Sigmoid colon (tissue), 4 donors: Measurements from ENCODE around the gene LYPD1.

Experiments used
- EP300 ChIP-seq, 4 donors: sonication (generic); formaldehyde crosslinking; IDR thresholded peaks; one replicate each; pipeline ENCODE4 v1.6.1; 2017; ENCODE audit warnings: antibody characterized with exemption in 4 of 4
- POLR2A ChIP-seq, 2 donors: fragments of 450-650 bp; IDR thresholded peaks; one replicate each; pipeline ENCODE4 v1.6.1; 2016; ENCODE audit warnings: antibody characterized with exemption in 2 of 2, mild to moderate bottlenecking in 2 of 2, moderate library complexity in 2 of 2
- TF ChIP-seq, protein P1 (sequence below), 4 experiments: fragments of 450-650 bp in 3 of 4; fragments of 200-600 bp in 1 of 4; IDR thresholded peaks; one replicate each; pipeline ENCODE4 v1.5.1; 2016 to 2019; ENCODE audit warnings: antibody characterized with exemption in 4 of 4, mild to moderate bottlenecking in 3 of 4, moderate library complexity in 2 of 4

DNA sequence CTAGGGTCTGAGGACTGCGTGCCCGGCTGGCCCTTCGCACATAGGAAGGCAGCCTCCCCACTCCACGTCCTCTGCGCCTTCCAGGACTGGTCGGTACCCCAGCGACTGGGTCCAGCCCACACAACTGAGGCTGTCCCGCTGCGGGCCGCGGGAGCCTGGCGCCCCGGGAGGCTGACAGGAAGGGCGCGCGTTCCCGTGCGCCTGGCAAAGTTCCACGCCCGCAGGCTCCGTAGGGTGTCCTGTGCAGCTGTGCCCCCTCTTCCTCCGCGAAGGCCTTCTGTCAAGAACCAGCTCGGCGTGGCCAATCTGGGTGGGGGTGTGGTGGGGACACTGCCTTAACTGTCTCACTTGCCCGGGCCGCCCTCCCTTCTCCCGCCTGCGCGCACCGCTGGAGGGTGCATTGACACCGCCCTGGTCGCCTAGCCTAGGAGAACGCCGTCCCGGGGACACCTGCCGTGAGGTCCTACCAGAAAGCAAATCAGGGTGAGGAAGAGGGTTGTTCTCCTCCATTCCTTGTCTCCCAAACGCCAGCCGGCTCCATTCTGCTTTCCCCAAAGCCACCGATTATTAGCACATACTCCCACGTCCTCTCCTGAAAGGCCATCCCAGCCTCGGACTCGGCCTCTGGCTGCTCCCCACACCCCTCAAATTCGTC is 618 bp upstream of the LYPD1 start:
- TF ChIP-seq, protein P1, sequence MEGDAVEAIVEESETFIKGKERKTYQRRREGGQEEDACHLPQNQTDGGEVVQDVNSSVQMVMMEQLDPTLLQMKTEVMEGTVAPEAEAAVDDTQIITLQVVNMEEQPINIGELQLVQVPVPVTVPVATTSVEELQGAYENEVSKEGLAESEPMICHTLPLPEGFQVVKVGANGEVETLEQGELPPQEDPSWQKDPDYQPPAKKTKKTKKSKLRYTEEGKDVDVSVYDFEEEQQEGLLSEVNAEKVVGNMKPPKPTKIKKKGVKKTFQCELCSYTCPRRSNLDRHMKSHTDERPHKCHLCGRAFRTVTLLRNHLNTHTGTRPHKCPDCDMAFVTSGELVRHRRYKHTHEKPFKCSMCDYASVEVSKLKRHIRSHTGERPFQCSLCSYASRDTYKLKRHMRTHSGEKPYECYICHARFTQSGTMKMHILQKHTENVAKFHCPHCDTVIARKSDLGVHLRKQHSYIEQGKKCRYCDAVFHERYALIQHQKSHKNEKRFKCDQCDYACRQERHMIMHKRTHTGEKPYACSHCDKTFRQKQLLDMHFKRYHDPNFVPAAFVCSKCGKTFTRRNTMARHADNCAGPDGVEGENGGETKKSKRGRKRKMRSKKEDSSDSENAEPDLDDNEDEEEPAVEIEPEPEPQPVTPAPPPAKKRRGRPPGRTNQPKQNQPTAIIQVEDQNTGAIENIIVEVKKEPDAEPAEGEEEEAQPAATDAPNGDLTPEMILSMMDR (IDR thresholded peaks at IDR 0.05), result no peak
- TF ChIP-seq POLR2A (IDR thresholded peaks at IDR 0.05) (no peak), EP300 (IDR thresholded peaks at IDR 0.05) (no peak)
